Lower leg skin (tissue), 3 donors: ENCODE results near the gene ASB2.

Source experiments
- POLR2A ChIP-seq, 2 donors: fragments of 450-650 bp; IDR thresholded peaks; one replicate each; pipeline ENCODE4 v1.6.1; 2016 to 2017; ENCODE audit warnings: antibody characterized with exemption in 2 of 2, mild to moderate bottlenecking in 1 of 2, moderate library complexity in 1 of 2
- TF ChIP-seq, protein P1 (sequence below), 3 donors: fragments of 450-650 bp; IDR thresholded peaks; one replicate each; pipeline ENCODE4 v1.5.1; 2016; ENCODE audit warnings: antibody characterized with exemption in 3 of 3, mild to moderate bottlenecking in 3 of 3, moderate library complexity in 2 of 3

DNA sequence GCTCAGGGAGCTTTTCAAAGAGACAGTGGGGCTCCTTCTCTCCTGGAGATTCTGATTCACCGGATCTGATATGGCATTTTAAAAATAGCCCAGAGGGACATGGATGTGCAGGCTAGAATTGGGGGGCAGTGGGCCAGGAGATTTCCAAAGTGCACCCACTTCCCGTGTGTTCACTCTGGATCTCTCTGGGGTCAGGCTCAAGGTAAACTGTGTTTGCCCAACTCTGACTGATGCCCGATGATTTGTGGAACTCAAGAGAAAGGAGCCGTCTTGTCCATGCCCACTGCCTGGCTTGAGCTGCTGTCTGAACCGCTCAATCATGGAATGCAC lies 31.3 kb downstream of the ASB2 start:
- TF ChIP-seq, protein P1, sequence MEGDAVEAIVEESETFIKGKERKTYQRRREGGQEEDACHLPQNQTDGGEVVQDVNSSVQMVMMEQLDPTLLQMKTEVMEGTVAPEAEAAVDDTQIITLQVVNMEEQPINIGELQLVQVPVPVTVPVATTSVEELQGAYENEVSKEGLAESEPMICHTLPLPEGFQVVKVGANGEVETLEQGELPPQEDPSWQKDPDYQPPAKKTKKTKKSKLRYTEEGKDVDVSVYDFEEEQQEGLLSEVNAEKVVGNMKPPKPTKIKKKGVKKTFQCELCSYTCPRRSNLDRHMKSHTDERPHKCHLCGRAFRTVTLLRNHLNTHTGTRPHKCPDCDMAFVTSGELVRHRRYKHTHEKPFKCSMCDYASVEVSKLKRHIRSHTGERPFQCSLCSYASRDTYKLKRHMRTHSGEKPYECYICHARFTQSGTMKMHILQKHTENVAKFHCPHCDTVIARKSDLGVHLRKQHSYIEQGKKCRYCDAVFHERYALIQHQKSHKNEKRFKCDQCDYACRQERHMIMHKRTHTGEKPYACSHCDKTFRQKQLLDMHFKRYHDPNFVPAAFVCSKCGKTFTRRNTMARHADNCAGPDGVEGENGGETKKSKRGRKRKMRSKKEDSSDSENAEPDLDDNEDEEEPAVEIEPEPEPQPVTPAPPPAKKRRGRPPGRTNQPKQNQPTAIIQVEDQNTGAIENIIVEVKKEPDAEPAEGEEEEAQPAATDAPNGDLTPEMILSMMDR (IDR thresholded peaks at IDR 0.05) = no peak
- no peak for TF ChIP-seq POLR2A (IDR thresholded peaks at IDR 0.05)
